HK-2 (cell line): ENCODE data around the gene EFNA2.
A peak's percentile ranks its signal among the peaks of the same experiment; 100 is the strongest.
"Not testable (repeated sequence)": the region's sequence is repeated elsewhere in the genome, so short reads cannot be mapped to it uniquely, and the experiment has no call there.

Source experiments
- DNase-seq: peaks from one replicate; pipeline ENCODE4 v3.0.0-alpha.2; 2018; ENCODE audit not compliant: unreplicated experiment

Gene EFNA2

DNA sequence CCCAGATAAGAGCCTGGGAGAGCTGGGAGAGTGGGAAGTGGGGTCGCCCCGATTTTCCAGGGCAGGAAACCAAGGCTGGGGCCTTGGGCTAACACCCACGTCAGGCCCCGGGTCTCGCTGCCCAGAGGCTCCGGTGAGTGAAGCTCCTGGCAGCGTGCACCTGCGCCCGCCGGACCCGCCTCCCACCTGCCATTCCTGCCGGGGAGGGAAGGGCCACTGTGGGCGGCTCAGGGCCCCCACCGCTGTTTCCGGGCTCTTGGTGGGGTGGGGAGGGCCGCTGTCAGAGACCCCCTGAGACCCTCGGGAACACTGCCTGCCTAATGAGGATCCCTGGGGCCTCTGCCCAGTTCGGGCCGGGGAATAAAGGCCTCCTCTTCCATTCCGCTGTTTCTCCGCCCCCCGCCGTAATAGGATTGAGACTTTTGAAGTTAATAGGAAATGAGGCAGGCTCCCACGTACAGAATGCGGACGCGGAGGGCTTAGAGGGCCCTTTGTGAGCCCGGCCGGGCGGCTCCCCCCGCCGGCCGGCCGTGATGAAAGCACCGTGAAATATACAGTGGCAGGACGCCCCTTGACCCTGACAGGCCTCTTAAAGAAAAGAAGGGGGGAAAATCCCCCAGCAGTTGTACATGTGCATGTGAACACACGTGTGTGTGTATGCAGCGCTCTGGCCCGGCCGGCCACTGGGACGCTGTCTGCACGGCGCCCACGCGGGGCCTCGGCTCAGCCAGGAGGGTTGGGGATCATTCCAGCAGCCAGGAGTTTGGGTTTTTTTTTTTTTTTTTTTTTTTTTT, 33.2 kb downstream of the EFNA2 start:
- no peak for DNase-seq

DNA sequence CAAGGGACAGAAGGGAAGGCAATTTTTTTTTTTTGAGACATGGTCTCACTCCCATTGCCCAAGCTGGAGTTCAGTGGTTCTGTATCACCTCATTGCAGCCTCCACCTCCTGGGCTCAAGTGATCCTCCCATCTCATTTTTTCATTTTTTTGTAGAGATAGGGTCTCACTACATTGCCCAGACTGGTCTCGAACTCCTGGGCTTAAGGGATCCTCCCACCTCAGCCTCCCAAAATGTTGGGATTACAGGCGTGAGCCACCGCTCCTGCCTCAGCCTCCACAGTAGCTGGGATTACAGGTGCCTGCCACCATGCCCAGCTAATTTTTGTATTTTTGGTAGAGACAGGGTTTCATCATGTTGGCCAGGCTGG, 34.6 kb downstream of the EFNA2 start:
- DNase-seq, result not testable (repeated sequence)

DNA sequence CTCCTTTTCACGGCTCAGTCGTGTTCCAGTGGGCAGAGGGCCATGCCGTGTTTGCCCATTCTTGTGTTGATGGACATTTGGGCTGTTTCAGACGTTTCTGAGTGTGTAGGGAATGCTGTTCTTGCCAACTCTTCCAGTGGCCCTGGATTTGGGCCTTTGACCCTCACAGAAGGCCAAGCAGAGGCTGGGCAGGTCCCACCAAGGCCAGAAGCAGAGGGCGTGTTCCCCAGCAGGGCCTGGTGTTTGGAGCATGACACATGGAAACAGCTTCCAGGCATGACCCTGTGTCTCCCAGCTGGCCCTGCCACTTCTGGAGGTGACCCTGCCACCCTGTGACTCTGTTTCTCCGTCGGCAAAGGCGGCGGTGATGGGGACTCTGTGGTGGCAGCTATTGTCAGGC, 35.9 kb downstream of the EFNA2 start:
- no peak for DNase-seq

DNA sequence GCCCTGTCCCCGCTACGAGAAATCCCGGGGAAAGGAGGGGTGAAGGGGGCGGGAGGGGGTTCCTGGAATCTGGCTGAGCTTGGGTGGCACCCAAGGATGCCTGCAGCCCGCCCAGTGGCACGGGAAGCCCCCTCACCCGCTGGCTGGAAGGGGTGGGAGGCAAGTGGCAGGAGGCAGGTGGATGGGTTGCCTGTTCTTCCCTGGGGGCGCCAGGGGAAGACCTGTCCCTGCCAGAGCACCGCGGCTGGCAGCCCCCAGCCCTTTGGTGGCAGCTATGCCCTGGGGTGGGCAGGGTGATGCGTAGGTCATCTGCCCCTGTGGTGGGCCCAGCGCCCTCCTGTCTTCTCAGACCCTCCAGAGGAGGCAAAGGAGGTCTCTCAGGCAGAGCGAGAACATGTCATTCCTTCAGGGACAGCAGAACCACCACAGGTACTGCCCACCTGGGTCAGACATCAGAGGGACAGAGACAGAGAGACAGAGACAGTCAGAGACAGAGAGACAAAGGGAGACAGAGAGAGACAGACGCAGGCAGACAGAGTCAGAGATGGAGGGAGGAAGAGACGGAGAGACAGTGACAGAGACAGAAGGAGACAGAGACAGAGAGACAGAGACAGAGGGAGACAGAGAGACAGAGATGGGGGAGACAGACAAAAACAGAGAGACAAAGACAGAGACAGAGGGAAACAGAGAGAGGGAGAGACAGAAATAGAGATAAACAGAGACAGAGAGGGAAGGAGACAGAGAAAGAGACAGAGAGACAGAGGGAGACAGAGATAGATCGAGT, 36.7 kb downstream of the EFNA2 start:
- DNase-seq, result no peak

DNA sequence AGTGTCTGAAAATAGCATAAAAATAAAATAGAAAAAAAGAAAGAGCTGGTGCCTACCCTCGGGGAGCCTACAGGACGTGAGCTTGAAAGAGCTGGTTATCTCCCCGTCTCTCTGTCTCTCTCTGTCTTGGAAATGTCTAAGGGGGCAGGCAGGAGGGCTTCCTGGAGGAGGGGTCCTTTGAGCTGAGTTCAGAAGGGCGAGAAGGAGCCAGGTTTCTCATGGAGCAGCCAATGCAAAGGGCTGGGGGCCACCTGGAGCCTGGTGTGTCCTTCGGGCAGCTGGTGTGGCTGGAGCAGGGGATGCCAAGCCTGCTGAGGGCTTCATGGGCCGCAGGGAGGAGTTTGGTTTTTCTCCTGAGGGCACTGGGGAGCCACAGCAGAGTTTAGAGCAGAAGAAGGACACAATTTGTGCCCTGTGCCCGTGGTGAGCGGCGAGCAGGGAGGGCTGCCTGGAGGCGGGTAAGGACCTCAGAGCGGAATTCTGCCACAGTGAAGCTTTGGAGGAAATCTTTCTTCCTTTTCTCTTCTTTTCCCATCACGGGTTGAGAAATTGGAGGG, 38.7 kb downstream of the EFNA2 start:
- no peak for DNase-seq

DNA sequence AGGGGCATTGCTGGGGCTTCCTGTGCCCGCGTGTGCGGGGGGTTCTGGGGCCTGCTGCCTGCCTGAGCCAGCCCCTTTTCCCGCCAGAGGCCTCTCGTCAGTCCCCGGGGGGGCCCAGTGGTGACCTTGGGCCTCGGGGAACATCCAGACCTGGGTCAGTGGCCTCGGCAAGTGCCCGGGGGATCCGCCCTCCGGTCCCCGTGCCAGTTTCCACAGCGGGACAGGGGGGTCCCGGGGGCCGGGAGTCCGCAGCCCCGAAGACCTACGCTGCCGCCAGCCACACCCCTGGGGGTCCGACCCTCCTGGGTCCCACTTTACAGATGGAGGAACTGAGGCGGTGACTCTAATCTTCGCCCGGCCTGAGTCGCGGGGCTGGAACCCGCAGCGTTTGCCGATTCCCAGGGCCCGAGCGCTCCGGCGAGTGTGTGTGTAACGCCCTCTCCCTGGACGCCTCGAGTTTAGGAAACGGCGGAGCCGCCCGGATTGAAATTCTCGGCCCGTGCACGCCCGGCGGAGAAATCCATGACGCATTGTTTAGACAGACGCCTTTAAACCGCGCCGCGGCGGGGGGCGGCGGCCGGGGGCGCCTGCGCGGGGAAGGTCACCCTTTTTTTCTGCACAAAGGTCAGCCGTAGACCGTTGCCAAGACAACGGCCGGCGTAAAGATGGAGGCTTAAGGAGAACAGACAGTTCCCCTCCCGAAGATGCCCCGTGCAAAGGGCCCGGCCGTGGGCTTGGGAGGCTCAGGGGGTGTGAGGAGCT, 39.3 kb downstream of the EFNA2 start:
- DNase-seq, result peak; percentile 56

DNA sequence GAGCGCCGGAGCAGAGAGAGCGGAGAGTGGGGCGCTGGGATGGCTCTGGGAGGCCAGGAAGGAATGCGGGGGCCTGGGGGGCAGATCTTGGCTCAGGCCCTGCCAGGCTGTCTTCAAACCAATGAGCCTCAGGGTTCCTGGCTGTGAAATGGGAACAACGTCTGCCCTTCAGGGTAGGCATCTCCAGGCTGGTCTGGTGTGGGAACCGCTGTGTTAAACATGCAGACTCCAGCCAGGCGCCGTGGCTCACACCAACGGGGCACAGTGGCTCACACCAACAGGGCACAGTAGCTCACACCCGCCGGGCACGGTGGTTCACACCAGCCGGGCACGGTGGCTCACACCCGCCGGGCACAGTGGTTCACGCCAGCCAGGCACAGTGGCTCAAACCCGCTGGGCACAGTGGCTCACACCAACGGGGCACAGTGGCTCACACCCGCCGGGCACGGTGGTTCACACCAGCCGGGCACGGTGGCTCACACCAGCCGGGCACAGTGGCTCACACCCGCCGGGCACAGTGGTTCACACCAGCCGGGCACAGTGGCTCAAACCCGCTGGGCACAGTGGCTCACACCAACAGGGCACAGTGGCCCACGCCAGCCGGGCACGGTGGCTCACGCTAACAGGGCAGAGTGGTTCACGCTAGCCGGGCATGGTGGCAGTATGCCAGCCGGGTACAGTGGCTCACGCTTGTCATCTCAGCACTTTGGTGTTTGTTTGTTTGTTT, 40.1 kb downstream of the EFNA2 start:
- DNase-seq, result no peak

DNA sequence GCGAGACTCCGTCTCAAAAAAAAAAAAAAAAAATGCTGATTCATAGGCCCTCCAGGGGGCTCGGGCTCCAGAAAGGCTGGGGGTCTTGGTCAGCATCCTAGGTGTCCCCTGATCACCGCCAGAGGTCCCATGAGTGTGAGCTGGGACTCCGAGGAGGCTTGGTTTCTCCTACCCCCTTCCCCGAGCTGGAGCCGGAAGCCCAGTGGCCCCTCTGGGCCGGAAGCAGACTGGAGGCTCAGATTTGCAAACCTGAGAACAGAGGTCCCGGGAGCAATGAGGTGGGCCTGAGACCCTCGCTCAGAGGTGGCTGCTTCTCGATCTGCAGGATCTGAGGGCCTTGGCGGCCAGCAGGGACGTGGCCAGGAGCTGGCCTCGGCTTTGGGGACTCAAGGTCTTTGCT, 41.5 kb downstream of the EFNA2 start:
- DNase-seq, result no peak

DNA sequence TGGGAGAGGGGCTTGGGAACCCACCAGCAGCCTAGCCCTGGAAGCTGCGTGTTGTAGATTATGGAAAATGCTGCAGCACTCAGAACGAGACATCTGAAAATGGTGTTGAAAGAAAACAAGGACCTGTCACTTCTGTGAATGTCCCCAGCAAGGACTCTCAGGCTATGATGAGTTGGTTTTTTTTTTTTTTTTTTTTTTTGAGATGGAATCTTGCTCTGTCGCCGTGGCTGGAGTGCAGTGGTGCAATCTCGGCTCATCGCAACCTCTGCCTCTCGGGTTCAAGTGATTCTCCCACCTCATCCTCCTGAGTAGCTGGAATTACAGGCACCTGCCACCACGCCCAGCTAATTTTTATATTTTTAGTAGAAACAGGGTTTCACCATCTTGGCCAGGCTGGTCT, 46.5 kb downstream of the EFNA2 start:
- DNase-seq, result not testable (repeated sequence)

DNA sequence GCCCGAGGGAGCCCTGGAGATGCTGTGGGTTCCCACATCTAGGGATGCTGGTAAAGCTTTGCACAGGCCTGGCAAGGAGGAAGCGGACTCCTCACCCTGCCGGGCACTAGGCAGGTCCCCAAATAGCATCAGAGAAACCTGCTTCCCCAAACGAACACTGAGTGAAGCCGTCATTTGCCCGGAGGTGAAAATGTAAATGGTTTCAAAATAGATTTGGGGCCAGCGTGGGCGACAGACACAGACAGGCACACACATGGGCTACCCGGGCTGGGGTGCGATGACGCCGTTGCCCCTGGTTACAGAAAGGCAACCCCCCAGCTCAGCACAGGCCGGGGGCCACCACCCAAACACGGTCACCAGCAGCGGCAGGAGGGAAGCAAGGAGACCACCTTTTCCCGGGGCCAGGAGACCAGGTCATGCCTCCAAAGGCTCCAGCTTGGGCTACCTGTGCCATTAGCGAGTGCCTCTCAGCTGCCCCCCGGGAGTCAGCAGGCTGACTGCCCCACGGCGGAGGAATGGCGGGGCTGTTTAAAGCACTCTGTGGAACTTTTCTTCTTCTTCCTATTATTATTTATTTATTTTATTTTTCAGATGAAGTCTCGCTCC, 50.5 kb downstream of the EFNA2 start:
- DNase-seq, result no peak

DNA sequence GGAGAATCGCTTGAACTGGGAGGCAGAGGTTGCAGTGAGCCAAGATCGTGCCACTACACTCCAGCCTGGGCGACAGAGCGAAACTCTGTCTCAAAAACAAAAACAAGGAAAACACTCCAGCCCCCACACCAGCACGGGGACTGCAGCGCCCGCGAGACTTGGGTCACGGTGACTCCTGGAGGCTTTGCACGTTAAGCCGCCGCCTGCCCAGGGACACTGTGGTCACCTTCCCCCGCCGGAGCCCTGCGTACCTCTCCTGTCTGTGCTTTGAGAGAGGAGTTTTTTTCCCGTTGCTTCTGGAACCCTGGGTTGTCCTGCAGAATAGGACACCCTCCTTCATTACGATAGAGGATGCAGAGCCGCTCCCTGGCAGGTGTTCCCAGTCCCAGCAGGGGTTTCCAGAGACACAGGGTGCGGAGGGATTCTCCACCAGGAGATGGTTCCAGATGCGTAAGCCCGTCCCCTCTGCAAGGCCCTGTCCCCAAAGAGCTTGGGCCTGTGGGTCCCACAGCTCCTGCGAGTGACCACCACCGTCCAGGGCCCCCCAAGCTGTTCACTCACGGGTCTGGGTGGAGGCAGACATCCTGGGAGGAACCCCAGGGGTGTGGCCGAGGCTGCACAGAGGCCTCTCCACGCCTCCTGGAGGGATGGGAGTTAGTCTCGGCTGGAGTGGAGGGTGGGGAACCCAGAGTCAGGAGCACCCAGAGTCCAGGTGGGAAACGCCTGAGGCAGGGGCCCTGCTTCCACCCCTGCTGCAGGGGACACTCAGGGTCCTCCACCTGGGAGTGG, 55.2 kb downstream of the EFNA2 start:
- no peak for DNase-seq

DNA sequence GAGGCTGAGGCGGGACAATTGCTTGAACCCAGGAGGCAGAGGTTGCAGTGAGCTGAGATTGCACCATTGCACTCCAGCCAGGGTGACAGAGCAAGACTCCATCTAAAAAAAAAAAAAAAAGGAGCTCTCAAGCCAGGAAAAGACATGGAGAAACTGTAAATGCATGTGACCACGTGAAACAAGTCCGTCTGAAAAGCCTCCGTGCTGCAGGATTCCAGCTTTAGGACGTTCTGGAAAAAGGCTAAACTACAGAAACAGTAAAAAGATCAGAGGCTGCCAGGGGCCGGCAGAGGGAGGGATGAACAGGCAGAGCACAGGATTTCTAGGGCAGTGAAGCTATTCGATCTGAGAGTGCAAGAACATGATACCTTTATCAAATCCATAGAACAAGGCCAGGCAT, 57.4 kb downstream of the EFNA2 start:
- no peak for DNase-seq

DNA sequence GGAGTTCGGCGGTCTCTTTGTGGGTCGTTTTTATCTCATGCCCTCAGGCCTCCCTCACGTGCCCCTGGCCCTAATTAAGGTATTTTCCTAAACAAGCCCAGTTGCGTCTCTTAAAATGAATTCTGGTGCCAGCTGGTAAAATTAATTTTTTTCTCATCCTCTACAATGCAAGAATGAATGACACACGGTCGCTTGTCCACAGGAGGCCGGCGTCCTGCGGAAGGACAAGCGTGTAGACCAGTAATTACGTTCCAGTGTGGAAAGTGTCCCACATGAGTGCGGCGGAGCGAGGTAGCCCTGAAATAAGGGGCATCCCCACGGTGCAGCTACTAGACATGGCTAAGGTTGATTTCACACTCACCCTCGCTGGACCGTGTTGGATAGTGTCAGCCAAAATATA, 63.5 kb downstream of the EFNA2 start:
- DNase-seq, result no peak

DNA sequence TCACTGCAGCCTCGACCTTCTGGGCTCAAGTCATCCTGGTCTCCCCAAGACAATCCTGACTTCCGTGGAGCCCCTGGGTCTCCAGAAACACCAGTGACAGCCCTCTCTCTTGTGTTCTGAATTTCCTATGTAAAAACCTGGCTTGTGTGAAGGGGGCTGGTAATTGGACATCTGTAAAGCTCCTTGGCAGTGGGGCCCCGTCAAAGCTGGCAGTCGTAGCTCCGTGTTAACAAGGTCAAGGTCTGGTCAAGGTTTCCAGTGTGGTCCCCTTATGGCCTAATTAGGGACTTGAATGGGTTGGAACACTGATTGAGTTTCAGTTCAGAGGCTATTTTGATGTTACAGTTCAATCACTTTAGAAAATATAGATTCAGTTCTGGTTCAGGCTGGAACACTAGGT, 65.2 kb downstream of the EFNA2 start:
- no peak for DNase-seq
